Inflammatory macrophage treated with lipopolysaccharide for 4 hours (primary cell): ENCODE results near the gene CAMKK1.
A peak's percentile ranks its signal among the peaks of the same experiment; 100 is the strongest.

Experiments
- DNase-seq: peaks from one replicate; pipeline ENCODE4 v3.0.0-alpha.2; 2020

Gene CAMKK1

DNA sequence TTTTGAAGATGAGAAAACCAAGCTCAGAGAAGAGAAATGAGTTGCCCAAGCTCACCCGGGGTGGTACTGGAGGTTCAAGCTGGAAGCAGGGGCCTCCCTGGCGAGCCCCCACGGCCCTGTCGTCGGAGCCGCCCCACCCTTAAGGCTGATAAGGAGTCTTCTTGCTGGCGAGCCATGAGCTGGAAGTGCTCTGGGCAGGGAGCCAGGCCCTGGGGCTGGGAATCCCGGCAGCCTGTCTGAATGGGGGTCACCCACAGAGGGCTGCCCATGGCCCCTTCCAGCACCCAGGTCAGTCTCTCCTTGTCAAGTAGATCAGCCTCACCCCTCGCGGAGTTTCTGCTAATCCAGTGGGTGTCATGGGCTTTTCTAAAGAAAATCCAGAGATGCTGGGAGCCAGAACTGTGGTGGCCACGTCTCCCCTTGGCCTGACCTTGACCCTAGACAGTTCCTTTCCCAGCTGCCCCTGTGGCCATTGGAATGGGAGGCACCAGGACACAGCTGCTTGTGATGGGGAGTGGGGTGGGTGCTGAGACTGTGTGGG lies 24.6 kb upstream of the CAMKK1 start:
- no peak for DNase-seq

DNA sequence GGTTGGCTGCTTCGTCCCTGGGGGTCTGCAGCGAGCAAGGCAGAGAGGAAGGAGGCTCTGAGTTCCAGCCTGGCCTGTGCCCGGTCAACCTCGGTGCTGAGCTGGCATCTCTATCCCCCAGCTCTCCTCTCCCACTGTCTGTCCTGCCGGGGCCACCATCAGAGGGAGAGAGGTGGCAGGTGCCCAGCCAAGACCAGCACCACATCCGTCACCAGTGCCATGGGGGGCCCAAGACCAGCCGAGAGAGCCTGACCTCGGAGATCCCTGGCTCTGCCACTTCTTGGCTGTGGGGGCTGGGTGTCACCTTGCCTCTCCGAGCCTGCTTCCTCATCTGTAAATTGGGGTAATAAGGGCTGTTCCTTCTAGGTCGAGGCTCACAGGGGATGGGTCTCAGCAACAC lies 24.0 kb upstream of the CAMKK1 start:
- DNase-seq = peak; percentile 19

DNA sequence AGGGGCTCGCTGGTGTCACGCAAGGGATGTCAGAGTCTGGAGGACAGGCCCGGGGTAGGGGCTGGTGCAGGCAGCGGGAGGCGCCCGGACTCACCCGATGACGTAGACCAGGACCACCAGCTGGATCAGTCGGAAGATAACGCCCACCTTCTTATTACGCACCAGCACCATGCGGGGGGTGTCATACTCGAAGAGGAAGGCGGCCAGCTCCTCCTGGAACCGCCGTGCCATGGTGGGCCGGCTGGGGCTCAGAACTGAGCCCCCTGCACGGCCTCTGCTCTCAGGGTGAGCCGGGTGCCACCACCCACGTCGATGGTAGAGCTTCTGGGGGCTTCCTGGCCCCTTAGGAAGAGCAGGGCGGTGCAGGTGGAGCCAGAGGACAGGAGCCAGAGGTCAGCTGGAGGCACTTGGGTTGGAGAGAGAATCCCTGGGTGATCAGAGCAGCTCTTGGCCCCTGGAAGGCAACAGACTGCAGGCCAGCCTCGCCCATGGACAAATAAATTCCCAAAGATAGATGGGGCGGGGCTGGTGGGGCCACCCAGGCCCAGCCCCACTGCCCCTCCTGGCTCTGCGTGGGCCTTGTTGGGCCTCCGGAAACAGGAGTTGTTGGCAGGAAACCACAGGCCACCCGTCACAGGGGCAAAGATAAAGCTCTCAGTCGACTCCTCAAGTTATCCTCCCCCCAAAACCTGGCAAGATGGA lies 23.3 kb upstream of the CAMKK1 start, which contains the start of gene P2RX1:
TSS of gene P2RX1 (minus strand) at position 471 of the 702 bp plus-strand sequence. CDS start at position 231, 240 bp downstream.
- peak; percentile 70 for DNase-seq

DNA sequence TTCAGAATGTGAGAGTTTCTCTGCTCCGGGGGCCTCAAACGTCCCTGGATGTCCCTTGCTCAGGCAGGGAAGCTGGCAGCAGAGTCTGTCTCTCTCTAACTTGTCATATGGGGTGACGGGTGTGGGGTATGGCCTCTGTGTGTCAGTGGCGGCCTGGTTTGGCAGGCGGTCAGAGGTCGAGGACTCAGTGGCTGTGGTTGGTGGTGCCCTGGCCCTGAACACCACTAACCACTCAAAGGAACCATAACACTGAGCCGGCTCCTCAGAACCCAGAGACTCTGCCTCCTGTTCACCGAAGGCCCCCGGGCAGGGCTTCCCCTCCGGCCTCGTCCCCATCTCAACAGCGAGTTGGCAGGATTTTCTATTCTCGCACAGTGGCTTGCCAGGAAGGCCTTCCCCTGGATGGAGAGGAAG lies 22.7 kb upstream of the CAMKK1 start:
- DNase-seq = peak; percentile 36

DNA sequence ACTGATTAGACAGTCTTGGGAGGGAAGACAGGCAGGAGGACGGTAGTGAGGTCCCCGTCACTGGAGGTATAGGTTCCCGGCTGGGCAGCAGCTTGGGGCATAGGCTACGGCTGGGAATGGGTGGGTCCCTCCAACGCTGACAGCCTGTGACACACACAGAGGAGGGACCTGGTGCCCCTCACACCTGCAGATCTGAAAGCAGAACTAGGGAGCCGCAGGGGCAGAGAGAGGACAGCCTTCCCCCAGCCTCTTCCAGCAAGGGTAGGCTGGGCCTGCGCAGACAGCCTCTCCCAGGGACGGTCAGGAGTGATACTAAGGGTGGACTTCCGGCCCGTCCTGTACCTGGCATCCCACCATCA lies 21.4 kb upstream of the CAMKK1 start:
- peak; percentile 21 for DNase-seq

DNA sequence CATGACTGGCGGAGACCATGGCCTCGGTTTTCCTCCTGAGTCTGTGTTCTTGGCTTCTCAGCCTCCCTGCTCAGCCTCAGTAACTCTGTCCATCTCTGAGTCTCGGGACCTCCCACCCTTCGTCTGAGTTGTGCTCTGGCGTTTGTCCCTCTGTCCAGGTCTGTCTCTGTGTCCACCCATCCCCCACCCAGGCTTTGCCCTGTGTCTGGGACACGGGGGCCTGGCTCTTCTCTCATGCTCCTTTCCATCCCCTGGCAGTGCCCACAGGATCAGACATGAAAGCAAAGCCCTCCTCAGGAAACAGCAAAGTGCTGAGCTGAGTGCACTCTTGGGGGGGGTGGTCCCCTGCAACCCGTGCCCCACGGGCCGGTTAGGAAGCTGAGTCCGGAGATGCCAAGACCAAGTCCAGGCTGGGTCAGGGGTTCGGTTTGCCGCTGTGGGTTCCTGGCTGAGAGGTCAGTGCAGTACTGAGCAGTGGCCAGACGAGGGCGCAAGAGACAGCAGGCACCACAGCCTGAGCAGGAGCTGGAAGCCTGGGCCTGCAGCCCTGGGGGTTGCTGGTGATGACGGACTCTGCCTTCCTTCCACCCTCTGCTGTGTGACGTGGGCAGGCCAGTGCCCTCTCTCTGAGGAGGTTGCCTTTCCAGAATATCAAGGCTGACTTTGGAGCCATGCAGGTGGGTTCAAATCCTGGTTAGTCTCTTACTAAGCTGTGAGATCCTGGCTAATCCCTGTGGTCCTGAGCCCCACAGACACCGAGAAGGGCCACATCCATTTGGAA lies 20.9 kb upstream of the CAMKK1 start:
- peak; percentile 86 for DNase-seq

DNA sequence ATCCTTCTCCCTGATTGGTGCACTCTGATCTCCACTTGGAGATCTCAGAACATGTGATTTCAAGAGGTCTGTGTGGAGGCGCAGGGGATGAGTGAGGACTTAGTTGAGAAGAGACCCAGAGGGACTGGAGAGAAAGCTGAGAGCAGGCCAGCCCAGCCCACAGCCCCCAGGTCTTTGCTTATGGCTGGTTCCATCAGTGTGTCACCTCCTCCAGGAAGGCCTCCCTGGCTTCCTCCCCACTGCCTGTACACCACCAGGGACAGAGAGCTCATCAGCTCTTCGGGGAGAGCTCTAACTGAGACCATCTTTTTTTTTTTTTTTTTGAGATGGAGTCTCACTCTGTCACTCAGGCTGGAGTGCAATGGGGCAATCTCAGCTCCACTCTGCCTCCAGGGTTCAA lies 20.0 kb upstream of the CAMKK1 start:
- no peak for DNase-seq

DNA sequence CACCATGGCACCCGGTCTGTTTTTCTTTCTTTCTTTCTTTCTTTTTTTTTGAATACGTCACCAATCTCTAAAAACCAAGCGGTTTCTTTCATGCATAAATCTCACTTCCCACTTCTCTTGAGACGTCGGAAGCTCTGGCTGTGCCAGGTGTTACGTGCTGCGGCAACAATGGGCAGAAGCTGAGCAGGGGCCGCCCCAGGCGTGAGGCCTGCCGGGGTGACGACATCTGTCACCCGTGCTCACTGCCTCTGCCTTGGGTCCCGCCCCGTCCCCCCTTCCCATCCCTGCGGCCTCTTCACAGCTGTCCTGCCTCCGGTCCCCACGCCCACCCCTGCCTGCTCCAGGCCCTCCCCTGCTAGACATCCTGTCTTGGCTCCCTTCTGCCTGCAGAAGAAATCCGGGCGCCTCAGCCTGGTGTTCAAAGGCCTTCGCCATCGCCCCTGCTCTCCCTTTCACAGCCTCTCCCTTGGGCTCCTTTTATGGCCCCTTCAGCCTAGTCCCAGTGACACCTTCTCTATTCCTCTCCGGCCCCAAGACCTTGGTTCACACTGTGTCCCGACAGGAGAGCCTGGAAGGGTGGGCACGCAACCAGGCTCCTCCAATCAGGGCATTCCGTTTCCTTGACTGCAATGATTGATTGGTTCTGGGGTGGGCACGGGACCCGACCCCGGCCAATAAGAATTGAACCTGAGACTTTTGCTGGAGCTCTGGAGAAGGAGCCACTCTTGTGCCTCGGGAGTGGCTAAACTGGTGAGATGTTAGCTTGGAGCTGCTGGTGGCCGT lies 18.6 kb upstream of the CAMKK1 start:
- peak; percentile 52 for DNase-seq

DNA sequence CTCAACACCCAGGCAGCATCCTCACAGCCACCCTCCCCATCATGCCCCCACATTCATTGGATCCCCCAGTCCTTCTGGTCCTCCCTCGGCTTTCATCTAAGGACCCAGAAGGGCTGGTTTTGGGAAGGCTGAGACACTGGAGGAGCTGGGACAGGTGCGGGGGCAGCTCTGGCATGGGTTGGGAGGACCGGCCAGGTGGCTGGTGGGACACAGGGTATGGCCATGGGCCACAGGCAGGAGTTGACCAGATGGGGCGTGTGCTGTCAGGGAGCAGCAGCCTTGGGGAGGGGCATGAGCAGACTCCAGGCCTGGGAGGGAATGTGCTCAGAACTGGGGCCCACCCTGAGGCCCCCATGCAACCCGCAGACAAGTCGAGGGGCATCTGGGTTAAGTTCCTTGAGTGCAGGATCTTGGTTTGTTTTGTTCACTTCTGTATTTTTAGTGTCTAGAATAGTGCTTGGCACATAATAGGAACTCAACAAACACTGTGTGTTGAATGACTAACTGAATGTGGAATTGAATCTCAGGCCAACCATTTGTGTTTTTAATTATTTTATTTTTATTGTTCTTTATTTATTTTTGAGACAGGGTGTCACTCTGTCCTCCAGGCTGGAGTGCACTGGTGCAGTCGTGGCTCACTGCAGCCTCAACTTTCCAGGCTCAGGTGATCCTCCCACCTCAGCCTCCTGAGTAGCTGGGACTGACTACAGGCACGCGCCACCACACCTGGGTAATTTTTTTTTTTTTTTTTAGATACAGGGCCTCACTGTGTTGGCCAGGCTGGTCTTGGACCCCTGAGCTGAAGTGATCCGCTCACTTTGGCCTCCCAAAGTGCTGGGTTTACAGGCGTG lies 17.8 kb upstream of the CAMKK1 start:
- DNase-seq = no peak

DNA sequence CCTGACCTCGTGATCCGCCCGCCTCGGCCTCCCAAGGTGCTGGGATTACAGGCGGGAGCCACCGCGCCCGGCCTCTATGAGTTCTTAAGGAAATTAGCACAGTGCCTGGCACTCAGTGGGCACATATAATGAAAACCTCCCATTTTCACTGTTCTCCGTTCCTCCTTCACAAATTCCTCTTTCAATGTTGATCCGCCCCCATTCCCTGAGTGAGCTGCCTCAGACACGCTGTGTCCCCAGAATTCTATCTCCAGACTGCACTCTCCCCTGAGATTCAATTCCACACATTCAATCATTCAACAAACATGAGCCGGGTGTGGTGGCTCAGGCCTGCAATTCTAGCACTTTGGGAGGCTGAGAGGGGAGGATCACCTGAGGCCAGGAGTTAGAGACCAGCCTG lies 16.4 kb upstream of the CAMKK1 start:
- no peak for DNase-seq

DNA sequence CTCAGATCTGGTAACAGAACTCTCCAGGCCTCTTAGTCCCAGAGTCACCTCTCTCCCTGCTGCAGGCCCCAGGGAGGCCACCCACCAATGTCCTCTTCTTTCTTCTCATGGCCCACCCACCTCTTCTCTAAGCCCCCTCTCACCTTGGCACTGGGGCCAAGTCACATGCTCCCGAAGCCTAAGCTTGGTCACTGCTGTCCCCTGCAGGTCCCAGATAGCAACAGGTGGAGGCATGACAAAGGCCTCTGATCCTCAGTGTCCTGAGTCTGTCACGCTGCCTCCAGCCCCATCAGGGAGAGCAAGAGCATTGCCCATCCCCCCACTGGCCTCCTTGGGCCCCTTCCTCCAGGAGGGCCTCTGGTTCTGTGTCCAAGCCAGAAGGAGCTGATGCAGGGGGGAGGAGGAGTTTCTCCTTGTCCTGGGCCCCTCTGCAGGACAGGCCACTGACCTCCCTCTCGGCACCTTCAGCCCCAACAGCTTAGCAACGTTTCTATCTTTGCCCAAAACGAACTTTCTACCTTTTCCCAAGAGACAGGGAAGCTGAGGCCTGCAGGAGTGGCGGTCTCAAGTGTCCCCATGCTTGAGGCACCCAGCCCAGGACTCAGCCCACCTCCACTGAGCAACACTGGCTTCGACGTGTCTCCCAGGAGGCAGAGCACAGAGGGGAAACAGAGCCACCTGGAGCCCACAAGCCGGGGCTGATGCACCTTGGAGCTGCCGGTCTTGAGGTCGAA lies 14.8 kb upstream of the CAMKK1 start:
- no peak for DNase-seq

DNA sequence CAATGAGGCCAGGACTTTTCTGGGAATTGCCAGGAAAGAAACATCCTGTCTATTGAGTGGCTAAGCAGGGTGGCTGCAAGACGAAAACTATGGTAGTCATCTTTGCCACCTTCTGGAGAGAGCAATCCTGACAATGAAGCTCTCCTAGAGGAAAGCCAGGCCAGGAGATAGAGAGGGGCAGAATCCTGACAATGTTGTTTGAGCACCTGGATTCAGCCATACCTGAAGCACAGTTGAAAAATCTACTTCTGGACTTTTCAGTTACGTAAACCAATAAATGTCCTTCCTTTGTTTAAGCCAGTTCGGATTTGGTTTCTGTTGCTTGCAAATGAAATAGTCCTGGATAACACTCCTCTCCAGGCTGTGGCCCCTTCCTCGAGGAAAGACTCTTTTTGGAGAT lies 14.0 kb upstream of the CAMKK1 start:
- DNase-seq = no peak

DNA sequence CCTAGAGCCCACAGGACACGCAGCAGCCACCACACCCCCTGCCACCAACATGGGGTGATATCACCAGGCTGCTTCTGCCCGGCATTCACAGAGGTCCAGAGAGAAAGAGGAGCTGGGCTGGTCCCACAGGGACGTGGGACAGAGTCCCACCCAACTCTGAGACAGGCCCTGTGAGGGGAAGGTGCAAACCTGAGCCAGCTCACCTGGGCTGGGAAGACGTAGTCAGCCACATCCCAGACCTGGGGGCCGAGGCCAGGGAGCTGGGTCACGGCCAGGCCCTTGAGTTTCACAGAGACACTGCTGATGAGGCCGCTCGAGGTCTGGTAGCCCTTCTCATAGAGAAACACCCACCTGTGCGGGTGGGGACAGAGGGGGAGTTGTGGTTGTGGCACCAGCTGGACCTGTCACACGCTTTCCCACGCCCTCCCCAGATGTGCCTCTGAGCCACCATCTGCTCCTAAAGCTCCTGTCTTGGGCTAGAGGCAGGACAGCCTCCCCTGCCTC lies 12.2 kb upstream of the CAMKK1 start:
- DNase-seq = no peak

DNA sequence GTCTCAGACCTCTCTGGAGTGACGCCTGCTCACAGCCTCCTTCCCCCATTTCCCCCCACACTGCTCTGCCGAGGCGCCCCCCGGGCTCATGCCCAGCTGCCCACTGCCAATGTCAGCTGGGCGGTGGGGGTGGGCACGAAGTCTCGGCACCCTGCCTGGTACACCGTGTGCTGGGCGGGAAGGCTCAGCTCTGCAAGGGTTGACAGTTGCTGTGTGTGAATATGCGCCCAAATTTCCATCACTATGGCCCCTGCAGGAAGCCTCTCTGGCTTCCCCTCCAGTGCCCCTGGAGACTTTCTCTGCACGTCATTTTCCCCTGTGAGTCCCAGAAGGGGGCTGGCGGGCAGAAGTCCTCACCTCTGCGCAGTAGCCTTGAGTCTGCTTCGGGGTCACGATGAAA lies 11.6 kb upstream of the CAMKK1 start:
- no peak for DNase-seq

DNA sequence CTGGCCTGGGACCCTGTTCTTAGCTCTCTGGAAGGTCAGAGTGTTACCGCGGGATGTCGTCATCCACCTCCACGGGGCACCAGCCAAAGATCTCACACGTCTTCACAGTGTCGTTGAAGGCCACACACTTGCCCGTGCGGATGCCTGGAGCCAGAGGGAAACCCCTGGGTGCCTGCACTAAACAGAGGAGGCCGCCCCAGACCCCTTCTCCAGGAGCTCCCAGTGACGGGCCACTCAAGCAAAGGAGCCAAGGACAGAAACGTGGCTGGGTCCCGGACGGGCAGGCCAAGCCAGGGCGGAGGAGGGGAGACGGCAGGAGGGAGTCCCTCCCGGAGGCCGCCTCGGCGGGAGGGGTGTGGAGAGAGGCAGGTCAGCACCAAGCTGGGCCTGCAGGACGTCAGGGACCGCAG lies 11.0 kb upstream of the CAMKK1 start:
- DNase-seq = no peak

DNA sequence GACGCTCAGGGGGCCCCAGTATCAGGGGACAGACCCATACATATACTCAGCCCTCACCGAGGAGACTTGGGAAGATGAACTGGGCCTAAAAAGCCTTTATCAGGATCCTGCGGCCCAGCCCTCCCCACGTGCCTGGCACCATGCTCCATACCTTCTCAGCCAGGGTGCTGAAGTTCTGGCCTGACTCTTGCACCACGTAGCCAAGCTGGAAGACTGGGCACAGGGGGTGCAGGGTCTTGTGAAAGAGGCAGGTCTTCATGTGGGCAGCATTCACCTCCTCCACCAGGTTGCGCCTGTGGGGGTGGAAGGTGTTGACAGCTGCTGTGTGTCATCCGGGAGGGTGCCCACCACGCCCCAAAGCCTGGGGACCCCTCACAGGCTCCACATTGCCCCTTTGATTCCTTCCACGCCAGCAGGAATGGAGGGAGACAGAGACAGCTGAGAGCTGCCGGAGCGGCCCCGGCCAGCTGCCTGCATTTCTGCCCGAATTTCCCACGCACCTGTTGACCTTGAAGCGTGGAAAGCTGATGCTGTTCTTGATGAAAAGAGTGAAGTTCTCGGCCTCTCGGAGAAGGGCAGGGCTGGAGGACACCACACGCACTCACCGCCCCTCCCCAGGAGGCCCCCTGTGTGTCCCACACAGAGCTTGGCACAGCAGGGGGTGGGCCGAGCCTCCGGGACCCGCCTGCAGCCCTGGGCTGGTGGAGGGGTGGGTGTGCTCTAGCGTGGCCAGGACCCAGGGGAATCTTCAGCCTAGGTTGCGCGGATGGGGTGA lies 10.4 kb upstream of the CAMKK1 start:
- no peak for DNase-seq

DNA sequence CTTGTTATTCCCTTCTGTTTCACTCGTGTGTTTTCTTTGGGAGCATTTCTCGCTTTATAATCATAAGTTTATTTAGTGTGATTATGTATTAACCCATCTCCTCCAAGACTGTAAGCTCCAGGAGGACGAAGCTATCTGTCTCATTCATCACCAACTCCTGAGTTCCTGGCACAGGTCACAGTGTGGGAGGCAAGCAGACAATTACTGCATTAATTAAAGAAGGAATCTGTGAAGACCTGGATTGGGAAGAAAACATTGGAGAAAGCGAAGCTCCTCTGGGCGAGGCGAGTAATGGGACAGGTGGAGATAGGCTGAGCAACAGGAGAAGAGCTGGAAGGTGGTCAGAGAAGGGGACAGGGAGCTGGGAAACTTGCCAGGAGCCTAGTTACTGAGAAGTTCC lies 7.8 kb upstream of the CAMKK1 start:
- no peak for DNase-seq

DNA sequence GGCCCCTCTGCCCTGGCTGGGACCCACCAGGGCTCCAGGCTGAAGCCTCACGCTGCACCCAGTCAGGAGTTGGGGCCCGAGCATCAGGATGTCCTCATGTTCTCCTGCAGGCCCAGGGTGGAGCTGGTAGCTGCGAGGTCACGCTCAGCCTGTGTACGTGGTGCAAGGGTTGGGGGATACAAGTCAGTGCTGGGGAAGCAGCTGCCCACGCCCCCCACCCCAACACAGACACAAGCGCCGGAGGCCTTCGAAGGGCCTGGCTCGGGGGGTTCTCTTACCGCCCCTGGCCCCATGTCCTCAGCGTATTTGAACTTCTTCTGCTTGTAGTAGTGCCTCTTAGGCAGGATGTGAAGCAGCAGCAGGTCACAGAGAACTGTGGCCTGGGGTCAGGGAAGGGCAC lies 4.9 kb upstream of the CAMKK1 start:
- DNase-seq = no peak

DNA sequence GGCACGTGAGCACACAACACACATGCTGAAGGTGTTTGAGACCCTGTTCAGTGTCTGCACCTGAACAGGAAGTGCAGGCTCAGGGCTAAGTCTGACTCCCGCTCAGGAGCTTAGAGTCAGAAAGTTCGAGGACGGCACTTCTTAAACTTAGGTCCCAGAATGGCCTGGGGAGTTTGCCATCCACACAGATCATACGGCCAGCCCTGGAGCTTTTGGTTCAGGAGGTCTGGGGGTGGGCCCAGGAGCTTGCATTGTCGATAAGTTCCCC lies 4.0 kb upstream of the CAMKK1 start:
- DNase-seq = no peak

DNA sequence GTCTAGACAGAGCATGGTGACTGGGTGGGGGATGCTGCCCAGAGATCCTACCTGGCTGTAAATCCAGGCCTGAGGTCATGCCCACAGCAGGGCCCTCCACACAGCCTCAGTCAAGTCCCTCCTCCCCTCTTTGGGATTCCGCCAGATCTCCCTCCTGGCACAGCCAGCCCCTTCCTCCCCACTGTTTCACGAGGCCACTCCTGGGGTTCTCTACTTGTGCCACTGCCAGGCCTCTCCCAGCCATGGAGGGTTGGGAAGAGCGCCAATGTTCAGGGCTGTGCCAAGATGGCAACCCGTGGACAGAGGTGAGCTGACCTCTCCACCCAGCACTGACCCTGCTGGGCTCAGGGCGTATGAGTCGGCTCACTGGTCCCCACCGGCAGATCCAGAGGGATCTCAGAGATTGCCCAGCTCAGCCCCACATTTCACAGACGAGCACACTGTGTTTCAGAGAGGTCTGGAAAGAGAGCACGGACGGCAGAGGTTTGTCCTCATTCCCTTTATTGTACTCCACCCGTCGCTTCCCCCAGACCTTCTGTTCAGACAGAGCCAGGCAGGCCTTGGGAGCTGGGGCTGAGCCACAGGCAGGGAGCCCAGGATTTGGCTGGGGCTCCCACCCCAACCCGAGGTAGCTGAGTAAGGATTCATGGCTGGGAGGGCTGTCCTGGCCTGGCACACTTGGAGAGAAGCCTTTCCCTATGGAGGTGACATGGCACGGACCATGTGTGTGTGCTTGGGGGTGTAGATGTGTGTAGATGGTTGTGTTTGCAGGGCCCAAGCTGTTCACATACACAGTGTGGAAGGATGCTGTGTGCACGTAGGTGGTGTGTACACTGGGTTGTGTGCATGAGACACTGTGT lies 3.5 kb upstream of the CAMKK1 start:
- no peak for DNase-seq
